GM15510 (cell line): Measurements from ENCODE around the gene PHACTR3.

ENCODE experiments used
- POLR2A ChIP-seq: IDR thresholded peaks from 3 replicates; pipeline ENCODE4 v1.6.1; 2011; ENCODE audit warnings: borderline replicate concordance; ENCODE audit not compliant: insufficient read length; ENCODE audit errors: extremely low read depth

PHACTR3 gene

GRCh38 chr20:59571551-59572314 is 32.6 kb upstream of the PHACTR3 start:
- TF ChIP-seq POLR2A, result no peak

DNA sequence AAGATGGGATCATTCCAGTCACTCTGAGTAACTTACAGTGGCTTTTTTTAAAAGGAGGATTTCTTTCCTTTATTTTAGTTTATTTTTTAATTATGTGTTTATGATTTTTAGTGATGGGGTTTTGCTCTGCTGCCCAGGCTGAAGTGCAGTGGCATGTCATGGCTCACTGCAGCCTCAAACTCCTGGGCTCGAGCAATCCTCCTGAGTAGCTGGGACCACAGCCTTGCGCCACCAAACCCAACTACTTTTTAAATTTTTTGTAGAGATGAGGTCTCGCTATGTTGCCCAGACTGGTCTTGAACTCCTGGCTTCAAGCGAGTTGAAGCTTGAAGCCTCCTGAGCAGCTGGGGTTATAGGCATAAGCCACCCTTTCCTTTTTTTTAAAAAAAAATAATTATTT is 31.8 kb upstream of the PHACTR3 start:
- TF ChIP-seq POLR2A, result no peak

DNA sequence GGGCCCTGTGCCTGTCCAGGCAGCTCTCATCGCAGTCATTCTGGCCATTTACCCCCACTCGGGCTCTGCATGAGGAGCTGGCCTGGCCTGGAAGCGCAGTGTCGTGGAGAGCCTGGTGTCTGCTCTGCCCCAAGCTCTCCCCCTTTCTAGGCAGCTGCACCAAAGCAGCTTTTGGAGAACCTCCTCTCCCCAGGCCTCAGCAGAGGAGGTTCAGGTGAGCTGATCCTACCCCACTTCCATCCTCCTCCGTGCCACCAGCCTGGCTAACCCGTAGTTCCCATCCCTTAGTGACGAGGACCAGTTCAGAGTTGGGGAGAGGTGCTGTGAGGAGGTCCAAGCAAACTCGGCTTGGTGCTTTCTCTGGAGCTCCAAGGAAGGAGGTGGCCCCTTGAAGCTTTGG is 30.5 kb upstream of the PHACTR3 start:
- no peak for TF ChIP-seq POLR2A

GRCh38 chr20:59574308-59574707 is 30.0 kb upstream of the PHACTR3 start:
- no peak for TF ChIP-seq POLR2A

- no peak for TF ChIP-seq POLR2A
Measured at GRCh38 chr20:59575216-59575615, 29.1 kb upstream of the PHACTR3 start.

DNA sequence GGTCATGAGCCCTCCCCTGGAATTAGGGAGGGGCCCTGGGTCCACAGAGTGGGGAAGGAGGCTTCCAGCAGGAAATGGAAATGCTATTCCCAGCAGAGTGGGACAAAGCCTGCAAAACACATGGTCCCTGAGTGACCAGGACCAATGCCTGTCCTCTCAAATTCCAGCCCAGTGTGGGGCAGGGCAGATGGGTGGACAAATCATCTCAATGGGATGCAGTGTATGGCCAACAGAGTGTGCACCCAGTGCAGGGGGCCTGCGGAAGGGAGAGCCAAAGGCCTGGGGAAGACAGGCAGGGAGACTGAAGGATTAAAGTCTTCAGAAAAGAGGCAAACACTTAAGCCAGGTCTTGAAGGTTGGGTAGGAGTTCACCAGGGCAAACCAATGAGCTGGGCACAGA is 28.7 kb upstream of the PHACTR3 start:
- TF ChIP-seq POLR2A, result no peak

DNA sequence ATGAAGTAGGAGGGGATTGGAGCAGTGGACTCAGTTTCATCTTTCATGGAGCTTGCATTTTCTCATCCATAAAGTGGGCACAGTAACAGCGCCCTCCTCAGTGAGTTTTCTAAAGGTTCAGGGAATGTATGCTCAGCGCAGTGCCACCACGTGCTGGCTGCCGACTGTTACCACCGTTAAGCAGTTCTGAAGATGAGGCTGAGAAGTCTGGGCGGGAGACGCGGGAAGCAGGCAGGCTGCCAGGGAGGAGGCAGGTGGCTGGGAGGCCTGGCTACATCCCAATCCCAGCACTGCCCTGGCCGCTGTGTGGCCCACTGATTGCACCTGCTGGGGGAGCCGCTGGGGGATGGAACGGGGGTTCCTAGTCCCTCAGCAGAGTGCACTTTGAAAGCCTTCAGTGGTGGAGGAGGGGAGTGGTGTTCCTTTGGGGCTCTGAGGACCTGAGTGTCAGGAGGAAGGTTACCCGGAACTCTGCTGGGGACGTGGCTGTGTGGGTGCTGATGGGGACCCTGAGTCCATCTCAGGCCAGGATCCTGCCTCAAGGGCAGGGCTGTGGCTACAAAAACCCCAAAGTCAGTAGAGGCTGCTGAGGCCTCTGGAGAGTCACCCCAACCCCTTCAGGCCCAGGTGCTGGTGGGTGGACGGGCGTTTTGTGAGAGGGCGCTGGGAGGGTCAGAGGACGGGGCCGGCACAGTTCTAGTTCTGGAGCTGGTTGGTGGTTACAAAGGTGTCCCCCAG is 28.0 kb upstream of the PHACTR3 start:
- no peak for TF ChIP-seq POLR2A

GRCh38 chr20:59577037-59577808 is 27.1 kb upstream of the PHACTR3 start:
- no peak for TF ChIP-seq POLR2A

GRCh38 chr20:59577809-59578435 is 26.4 kb upstream of the PHACTR3 start:
- TF ChIP-seq POLR2A, result no peak

GRCh38 chr20:59578436-59579403 is 25.6 kb upstream of the PHACTR3 start:
- TF ChIP-seq POLR2A, result no peak

DNA sequence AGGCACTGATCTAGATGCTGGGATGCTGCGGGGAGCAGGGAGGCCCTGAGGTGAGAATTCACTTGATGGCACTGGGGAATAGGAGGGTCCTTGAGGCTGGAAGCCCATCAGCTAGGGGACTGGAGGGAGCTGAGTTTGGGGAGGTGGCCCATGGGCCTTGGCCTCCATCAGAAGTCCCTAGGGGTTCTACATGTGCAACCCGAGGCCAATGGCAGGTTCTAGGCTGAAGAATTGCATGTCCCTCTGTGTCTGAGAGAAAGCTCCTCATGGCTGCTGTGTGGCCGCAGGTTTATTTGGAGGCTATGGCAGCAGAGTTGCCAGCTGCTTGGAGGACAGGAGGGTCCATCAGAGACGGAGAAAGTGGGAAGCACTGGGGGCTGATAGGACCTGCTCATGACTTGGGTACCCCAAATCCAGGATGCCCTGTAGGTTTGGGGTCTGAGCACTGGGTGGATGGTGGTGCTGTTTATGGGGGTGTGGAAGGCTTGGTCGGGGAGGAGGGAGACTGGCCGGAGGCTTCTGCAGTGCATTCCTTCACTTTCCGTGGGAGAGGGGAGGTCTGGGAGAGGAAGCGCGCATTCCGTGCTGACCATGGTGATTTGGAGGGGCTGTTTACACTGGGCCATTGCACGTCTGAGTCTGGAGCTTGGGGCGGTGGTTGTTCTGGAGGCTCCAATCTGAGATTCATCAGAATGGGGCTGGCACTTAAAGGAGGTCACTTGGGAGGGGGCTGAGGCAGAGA is 24.8 kb upstream of the PHACTR3 start:
- TF ChIP-seq POLR2A, result no peak

DNA sequence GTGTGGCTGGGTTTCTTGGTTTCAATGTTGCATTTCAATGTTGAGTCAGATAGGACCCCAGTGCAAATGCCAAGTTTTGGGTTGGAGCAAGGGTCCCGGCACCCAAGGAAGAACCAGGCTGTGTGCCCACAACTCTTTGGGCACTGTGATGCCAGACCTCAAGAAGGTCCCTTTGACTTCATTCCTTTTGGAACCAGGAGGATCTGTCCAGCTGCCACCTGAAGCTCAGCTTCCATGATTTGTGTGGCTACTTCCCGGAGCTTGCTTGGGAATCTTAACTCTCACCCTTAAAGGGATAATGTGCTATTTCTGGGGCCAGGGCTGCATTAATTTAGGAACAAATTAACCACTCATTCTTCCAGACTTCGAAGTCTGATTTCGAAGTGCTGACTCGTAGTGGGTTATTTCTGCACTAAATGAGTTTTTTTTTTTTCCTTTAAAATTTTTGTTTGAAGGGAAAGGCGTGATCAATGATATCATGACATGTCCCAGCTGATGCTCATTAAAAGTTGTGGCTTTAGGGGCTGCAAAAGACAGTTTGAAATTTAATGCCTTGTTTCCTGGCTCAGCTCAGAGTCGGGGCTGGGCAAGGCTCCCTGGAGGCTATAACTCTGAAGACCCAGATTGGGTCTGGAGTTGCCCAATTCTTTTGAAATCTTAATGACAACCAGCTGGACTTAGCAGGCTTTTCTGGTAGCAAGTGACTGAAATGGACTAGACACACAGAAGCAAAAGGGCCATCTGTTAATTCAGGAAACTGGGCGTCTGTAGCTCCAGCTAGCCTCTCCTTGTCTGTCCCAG is 24.0 kb upstream of the PHACTR3 start:
- no peak for TF ChIP-seq POLR2A

DNA sequence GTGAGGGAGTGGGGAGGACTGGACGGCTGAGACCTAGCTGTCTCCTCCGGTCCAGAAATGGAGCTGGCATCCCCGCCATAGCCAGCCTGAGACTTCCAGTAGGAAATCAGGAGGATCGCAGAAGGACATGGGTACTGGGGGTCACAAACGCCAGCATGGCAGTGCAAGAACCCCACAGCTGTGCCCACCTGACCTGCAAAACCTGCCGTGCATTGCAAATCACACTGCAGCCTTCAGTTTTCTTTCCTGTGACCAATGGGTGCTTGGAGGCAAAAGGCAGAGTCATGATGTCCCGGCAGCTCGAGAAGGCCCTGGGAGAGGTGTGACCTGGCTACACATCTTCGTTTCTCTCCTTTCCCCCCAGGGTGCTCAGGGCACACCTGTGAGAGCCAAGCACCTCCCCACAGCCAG is 23.3 kb upstream of the PHACTR3 start:
- TF ChIP-seq POLR2A, result no peak
